Stimulated activated CD4-positive, alpha-beta T cell treated with anti-CD3 and anti-CD28 coated beads, Interleukin-4, amount 100 ng/mL, for 1 hour (primary cell): ENCODE data around the gene PAX5.

Experiments used
- DNase-seq: peaks from one replicate; pipeline ENCODE4 v3.0.0-alpha.2; 2020

The PAX5 gene

DNA sequence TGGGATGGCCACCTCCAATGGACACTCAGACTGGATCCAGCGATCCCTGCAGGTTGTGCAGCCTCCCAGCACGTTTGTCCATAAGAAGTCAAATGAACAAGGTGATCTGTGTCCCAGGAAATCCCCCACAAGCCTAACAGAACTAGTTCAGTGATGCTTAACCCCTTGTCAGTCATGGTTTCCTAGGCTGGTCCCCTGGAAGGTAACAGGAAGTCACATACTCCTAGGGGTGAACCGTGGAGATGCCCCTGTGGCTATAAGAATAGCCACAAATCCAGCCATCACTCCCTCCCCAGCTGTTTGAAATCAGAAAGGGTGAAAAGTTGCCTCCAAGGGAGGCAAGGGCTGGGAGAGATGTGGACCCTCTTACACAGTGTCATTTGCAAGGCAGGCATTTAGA is 22.5 kb downstream of the PAX5 start:
- no peak for DNase-seq

DNA sequence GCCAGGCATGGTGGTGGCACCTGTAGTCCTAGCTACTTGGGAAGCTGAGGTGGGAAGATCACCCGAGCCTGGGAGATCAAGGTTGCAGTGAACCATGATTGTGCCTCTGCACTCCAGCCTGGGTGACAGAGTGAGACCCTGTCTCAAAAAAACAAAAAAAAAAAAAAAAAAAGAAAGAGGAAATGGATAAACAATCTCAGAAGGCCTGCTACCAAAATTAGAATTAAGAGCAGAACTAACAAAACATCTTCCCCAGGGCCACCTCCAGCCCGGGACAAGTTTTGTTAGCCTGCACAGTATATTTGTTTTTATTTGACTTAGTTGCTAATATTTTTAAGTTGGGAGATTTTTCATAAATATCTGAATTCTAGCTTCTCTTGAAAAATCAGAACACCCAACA is 23.1 kb downstream of the PAX5 start:
- DNase-seq, result no peak

DNA sequence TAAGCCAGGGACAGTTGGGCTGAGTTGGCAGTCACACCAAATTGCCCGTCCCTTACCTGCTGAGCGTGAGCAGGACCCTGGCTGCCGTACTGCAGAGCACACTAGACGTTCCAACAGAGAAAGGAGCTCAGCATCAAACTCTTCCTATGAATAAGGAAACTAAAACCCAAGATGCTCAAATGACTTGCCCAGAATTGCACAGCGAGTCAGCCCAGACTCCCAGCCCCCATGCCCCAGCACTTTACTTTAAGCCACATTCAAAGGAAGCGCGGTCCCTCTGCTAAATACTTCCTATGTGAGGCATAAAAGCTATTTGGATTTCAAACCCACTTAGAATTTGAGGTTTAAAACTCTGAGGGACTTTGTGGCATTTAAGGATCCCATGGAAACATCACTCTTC is 23.9 kb downstream of the PAX5 start:
- DNase-seq, result no peak

DNA sequence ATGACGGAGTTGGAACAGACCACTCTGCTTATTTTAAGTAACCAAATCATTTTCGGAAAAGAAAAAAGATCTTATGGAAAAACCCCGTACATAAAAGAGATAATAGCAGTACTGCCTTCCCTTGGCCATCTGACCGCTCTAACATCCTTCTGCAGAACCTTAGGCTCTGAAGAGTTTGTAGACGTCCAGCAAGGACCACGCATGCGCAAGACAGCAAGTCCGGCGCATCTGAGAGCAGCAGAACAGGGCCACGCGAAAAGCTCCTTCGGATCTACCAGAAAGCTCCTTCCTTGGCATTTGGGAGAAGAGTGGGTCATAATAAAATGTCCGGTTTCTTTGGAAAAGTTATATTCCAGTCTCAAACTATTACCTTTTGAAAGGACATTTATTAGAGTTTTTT is 26.8 kb downstream of the PAX5 start:
- DNase-seq, result no peak

DNA sequence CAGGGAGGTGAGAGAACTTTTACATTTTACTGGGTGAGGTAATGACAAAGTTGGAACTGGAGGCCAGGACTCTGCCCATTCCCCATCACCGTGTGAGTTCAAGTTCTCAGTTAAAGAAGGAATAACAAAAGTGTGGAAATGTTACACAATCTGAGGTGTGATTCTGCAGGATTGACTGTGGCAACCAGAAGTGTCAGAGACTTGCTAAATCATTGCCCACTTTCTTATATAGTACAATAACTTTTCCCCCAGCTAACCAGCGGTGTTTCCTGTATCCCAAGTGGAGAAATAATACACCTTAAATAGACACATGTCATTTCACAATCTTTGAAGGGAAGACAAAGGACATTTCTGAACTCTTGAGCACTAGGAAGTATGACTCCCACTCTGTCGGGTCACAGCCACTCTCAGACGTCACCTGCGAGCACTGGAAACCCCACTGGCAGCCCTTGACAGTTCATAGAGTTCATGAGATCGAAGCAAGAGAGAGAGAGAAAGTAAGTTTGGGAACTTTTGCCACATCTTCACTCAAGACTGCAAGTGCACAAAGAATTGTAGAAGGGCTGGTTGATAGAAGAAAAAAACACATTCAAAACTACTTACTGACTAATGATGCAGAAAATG is 28.4 kb downstream of the PAX5 start:
- no peak for DNase-seq

DNA sequence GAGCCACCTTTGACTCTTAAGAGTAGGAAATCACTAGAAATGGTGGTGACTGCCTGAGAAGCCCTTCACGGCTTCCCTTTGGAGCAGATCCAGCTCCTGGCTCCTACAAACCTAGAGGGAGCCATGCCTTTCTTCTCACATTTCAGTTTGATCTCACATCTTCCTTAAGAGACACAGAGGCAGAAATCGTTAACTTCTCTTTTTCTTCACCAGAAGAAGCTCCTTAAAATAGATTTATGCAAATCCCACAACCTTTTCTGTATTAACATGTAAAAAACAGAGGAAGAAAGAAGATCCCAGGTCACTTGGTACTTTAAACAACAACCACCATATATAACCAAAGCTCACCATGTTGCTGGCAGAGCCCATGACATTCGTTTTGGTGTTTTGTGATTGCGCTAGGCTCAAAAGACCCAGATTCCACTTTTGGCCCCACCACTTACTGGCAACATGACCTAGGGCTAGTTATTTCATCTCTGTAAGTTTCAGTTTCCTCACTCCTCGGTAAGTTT is 29.6 kb downstream of the PAX5 start:
- no peak for DNase-seq

DNA sequence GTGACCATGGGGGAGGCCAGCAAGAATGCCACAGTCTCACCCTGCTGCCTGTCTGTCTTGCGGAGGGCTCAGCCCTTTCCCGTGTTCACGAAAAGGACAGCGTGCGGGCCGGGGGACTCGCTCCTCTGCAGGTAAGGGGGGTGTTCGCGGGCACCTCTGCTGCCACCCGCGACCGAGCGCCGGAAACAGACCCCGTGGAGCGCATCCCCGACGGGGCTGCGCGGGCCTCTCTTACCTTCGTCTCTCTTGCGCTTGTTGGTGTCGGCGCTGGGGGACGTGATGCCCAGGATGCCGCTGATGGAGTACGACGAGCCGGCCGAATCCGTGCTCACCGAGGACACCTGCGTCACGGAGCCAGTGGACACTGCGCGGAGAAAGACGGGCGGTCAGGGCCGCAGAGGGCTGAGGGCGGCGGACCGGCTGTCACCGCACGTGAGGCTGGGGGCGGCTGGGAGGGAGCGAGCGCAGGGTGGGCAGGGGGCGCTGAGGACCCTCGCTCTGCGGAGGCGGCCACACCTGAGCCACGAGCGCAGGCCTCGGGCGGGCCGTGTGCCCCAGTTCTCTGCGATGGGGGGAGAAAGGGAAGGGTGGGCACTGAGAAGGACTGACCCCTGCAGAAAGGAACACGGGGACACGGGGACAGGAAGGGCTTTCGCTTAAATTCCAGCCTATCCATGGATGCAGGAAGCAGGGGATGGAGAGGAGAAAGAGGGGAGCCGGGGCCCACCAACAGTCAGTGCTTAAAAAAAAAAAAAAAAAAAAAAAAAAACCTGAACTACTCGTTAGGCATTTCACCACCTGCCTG is 31.5 kb downstream of the PAX5 start:
- DNase-seq, result no peak

DNA sequence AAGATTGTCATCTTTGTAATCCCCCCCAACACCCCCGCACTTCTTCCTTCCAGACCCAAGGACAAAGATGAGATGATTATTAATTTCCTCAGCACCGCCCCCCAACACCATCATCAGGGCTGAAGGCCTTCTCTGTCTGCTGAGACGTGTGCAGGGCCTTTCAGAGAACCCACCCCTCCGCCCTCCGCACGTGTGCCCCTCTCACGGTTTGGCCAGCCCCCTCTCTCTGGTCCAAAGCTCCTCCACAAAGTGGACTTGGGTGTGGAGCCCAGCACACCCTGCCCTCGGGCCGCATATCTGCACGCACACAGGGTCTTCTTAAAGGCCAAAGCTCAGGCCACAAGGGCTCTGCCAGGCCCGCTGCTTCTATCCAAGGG is 32.0 kb downstream of the PAX5 start:
- DNase-seq, result no peak

DNA sequence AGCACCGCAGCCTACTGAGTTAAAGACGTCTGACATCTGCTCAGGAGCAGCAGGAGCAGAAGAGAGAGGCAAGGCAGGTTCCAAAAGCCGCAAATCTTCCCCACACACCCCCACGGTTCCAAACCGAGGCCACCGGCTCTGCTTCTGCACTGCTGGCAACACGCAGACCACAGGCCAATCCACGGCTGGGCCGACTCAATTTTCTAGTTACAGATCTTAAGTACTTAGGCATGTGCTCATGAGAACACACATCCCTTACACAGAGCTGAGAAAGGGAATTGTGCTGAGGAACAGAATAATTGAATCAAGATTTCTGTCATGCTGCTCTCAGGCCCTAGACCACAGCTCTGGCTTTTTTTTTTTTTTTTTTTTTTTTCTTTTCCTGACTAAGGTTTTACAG is 32.6 kb downstream of the PAX5 start:
- no peak for DNase-seq

DNA sequence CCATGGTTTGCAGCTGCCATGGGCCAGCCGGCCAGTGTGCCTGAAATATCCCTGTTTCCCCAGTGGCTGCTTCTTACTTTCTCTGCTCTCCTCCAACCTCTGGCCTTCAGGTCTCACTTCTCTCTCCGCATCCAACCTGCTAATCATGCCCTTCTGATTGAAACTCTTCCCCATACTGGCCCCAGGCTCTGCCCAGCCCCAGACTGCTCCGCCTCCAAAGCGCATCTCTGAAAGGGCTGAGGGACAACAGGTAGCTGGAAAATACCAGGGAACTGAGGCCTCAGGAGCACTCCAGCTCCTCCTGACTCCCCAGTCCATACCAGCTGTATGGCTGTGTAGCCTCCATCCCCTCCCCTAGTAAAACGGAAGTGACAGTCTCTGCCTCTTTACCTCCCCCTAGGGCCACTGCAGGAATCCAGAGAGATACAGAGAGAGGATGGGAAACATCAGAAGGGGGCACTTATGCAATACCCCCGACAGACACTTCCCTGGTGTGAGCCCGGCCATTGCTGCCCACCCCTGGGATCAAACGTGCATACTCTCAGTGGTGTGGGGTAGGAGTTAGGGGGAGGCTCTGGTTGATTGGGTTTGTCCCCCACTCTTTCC is 34.2 kb downstream of the PAX5 start:
- DNase-seq, result no peak

DNA sequence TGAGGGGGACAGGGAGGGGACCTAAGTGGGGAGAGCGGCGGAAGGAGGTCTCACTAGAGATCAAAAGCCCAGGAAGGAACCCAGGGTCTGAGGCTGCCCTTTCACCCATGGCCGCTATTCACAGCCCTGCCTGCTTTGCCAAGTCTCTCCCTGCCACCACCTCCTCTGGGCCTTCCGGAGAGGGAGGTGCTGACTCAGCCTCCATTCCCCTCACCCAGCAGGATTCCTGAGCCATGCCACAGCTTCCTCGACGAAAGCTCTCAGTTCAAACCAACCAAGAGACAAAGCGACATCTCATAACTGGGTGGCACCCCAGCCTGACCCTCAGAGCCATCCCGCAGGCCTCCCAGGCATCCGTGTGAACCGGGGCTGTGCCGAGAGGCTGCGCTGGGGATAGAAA is 36.7 kb downstream of the PAX5 start:
- no peak for DNase-seq

DNA sequence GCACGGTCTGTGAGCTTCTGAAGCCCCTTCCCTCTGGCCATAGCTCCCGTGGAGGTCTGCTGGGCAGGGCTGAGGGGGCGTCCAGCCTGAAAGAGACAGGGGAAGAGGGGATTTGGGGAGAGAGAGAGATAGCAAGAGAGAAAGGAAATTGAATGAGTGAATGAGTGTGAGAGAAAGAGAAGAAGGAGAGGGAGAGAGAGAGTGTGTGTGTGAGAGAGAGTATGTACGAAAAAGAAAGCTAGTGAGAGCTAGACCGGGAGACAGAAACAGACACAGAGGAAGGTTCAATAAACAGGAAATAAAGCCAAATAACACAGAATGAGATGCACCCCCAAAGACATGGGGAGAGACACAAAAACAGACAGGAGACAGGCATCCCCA is 37.4 kb downstream of the PAX5 start:
- no peak for DNase-seq

DNA sequence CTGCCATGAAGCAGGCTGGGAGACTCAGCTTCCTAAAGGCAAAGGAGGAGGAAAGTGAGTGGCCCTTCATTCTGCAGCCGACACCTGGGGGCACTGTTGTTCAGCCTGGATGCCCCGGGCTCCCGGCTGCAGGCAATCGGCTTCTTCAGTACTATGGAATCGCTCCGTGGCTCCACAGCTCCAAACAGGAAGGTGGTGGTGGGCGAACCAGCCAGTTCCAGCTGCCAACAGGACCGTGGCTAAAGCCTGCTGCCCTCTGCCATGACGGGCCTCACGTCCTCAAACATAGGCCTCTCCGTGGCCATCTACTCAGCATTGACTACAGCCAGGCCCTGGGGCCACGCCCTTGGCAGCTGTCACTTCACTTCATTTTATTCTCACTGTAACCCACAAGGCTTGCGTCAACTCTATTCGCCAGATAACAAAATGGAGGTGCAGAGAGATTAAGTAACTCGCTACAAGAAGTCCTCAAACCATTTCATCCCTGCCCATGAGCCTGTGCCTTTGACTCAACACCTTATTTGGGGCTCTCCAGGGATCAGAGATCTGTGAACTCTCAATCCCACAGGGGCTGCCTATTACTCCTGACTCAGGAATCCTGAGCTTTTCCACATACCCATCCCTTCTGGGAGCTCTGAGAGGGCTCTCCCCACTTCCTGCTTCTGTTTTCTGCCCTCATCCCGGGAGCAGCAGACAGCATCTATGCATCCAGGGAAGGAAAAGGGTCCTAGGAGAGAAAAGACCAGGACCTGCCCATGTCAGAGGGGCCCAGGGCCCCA is 38.0 kb downstream of the PAX5 start:
- DNase-seq, result peak; percentile 69

DNA sequence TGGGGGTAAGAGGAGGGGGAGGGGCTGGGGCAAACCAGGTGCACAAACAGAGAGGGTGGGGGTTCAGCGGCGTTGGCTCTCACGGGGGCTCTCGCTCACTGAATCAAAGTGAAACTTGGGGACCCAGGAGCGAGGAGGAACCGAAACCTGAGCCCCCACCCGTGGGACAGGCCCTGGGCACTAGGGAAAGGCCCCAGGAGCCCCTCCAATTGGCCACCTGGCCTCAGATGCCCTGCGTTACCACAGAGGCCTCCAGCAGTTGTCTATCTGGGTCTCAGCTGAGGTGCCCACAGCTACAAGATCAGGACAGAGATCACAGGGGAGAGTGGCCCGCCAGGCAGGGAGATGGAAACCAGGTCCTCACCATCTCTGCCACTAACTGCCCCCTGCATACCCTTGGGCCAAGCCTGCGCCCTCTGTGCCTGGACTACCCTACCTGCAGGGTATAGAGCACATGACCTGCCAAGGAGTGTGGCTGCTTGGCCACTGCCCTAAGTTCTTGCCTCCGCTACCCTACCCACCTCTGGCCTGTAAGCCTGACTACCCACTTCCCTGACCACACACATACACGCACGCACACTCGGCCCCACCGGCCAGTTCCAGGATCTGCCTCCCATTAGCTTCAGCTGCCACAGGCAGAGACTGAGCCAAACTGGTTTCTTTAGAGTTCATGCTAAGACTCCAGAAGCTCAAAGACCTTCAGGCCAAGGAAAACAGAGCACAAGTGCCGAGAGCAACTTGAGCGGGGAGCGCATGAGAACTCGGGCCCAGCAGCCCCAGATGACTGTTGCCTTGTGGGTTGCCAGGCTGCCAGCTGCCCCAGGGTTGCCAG is 39.9 kb downstream of the PAX5 start:
- DNase-seq, result no peak

DNA sequence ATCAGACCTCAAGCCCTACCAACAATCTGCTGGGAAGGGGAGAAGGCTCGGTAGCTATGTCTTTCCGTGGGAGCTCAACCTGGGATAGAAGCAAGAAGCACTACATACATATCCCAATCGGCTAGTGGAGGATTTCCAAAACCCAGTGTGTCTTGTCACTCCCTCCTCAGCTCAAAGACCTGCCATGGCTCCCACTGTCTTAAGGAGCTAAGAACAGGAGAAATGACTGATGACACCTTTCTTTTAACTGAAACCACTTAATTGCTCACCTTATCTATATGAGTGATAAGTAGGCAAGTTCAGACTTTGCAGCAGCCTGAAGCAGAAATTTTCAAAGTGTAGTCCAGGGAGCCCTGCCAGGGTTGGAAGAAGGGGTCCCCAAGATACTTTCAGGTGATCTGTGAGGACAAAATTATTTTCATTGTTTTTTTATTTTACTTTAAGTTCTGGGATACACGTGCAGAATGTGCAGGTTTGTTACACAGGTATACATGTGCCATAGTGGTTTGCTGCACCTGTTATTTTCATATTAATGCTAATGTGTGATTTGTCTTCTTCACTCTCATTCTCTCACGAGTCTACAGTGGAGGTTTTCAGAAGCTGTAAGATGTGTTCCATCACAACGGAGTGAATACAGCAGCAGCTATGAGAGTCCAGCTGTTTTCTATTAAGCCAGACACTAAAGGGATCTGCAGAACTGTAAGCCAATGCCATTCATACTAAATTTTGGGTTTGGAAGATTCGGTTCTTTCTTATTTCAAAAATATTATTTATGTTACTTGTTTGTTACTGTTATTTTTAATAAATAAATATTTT is 41.4 kb downstream of the PAX5 start:
- DNase-seq, result no peak

DNA sequence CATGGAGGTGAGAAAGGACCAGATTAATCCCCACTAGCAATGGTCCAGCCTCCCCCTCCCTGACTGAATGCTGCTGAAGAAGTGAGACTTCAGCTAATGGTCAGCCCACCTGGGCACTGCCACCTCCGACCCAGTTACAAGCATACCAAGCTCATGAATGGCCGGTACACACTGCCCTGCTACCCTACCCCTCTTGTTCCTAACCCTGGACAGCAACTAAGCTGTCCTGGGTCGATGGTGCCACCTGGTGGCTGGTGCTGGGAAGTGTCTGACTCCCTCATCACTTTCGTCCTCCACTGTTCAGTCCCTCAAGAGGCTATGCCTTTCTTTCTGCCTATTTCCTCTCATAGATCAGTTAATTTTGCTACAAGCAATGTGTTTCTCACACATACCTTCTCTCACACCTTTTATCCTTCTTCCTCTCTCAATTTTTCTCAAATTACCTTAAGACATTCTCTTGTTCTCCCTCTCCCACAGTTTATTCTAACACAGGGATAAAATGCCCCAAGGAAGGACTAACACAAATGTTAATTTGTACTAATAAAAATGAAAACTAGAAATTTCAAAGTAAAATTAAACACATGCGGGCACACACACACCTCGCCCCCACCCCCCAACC is 42.4 kb downstream of the PAX5 start:
- DNase-seq, result peak; percentile 37

DNA sequence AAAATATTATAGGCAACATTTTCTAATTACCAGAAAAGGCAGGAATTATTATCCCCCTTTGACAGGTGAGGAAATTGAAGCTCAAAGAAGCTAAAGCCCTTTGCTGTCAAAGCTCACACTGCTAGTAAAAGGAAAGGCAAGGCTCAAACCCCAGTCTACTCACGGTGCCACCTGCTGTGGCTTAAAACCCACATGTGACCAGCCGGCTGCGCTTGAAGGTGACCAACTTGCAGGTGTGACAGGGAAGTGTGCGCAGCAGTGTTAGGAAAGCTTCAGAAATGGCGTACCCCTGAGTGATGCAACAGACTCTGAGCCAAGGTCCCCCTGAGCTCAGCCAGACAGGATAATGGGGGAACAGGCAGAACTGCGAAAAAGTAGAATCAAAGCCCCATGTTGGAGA is 45.2 kb downstream of the PAX5 start:
- no peak for DNase-seq

DNA sequence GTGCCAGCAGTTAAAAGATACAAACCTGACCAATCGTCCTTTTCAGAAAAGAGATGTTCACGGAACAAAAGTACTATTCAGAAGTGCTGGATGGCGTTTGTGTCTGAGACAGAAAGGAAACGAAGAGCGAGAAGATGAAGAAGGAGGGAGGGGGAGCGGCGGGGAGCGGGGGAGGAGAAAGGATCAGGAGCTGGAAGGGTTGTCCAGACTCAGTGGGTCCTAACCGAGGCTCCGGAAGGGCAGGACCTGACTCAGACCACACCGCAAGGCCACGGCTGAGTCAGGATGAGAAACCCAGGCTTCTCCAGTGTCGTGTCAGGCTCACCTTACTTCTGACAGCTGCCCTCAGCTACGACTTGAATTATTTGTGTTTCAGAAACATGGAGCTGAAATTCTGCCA is 46.2 kb downstream of the PAX5 start:
- DNase-seq, result no peak

DNA sequence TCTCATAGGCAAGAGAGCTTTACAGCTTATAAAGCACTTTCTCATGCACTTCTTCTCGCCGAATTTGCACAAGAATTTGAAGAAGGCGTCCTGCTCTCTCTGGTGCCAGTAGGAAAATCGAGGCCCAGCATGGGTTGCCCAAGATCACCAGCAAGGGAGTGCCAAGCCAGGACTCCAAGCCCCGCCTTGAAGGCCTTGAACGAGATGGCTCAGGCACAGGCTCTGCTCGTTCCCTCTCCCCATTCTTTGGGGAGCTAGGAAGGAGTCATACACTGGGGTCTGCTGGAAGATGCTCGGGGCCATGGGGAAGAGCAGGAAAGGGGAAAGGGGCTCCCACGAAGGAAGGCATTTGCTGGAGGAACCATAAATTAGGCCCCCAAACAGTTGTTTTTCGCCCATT is 46.7 kb downstream of the PAX5 start:
- DNase-seq, result no peak

DNA sequence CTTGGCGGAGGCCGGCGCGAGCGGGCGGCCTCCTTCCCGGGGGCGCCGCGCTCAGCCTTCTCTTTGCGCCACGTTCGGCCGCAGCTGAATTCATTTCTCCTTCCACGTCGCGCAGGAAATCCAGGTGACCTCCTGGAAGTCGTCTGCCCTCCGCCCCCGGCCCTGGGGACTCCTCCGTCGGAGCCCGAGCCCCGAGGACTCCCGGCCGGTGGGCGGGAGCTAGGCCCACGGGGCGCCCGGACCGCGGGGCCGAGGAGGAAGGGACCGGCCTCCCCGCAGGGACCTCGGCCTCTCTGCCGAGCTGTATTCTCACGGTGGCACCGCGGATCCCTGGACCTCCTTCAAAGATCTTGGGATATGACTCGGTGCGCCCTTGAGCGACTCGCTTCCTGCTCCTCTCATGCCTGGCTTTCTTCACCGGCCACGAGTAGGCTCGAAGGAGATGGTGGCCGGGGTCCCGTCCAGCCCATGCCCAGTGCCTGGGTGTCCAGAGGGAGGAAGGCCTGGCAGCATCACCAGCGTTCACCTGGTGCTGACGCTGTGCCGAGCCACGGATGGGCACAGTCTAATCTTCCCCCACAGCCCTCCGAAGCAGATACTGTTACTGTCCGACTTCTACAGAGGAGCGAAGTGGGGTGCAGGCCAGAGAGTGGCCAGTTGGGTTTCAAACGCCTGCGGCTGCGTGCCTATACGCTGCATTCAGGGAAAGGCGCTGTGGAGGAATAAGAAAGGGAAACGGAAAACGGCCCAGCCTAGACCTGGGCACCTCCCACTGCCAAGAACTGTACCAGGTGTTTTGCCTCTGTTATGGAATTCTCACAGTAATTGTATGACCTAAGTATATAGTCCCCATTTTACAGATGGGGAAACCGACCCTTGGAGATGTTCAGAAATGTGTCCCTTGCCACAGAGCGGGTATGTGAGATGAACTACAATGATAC is 47.3 kb downstream of the PAX5 start:
- DNase-seq, result no peak
